Measurements from ENCODE around the gene IKZF2.

The IKZF2 gene

GRCh38 chr2:213156717-213157116, 5.3 kb upstream of the IKZF2 start:
- H3K4me3 ChIP-seq (ENCODE audit: low read depth, low read length): no peak overlapping the region

GRCh38 chr2:213152888-213153287, 1.5 kb upstream of the IKZF2 start:
- no peak overlapping the region for H3K4me3 ChIP-seq (ENCODE audit: low read depth, low read length)

DNA sequence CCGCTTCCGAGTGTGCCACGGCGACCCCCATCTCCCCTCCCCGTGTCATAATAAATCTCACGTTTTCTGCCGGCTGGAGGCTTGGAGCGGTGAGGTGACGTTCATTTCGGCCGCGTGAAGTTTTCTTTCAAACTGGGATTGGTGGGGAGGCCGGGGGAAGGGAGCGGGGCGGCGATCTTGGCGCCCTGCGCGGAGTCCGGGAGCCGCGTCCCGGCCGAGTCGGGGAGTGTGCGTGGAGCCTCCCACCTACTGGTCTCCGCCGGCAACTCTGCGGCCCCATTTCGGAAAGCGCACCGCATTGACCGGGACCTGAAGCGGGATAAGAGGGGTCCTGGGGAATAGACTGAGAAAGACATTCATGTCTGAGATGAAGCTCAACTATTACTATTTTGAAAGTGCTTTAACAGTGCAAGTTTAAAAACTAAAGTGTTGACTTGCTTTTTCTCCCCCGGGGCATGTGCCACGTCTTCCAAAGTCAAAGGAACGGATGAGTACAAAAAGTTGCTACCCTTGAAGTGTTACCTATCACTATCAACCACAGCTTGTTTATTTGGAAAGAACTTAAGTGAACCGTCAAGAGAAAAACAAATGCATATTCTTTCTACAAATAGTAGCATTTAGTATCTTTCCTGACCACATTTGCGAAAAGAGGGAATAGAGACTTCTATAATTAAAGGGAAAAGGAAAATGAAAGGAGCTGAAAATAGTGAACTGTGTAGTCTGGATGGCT, 818 bp upstream of the IKZF2 start:
- H3K4me3 ChIP-seq (ENCODE audit: low read depth, low read length): peak overlapping the region; percentile 70

- H3K4me3 ChIP-seq (ENCODE audit: low read depth, low read length): peak overlapping the region; percentile 85
These were observed 906 bp downstream of the IKZF2 start for GRCh38 chr2:213150315-213151097.

- H3K4me3 ChIP-seq (ENCODE audit: low read depth, low read length): peak overlapping the region; percentile 85
These were observed 1.5 kb downstream of the IKZF2 start for GRCh38 chr2:213149949-213150314.

GRCh38 chr2:213149294-213149875, 2.0 kb downstream of the IKZF2 start:
- H3K4me3 ChIP-seq (ENCODE audit: low read depth, low read length): peak overlapping the region; percentile 85

- no peak overlapping the region for H3K4me3 ChIP-seq (ENCODE audit: low read depth, low read length)
These were observed 2.7 kb downstream of the IKZF2 start for GRCh38 chr2:213148572-213149261.

GRCh38 chr2:213147538-213147937, 3.9 kb downstream of the IKZF2 start:
- H3K4me3 ChIP-seq (ENCODE audit: low read depth, low read length): no peak overlapping the region

- no peak overlapping the region for H3K4me3 ChIP-seq (ENCODE audit: low read depth, low read length)
These were observed 5.6 kb downstream of the IKZF2 start for GRCh38 chr2:213145715-213146242.

GRCh38 chr2:213137064-213137463, 14.3 kb downstream of the IKZF2 start:
- no peak overlapping the region for H3K4me3 ChIP-seq (ENCODE audit: low read depth, low read length)

DNA sequence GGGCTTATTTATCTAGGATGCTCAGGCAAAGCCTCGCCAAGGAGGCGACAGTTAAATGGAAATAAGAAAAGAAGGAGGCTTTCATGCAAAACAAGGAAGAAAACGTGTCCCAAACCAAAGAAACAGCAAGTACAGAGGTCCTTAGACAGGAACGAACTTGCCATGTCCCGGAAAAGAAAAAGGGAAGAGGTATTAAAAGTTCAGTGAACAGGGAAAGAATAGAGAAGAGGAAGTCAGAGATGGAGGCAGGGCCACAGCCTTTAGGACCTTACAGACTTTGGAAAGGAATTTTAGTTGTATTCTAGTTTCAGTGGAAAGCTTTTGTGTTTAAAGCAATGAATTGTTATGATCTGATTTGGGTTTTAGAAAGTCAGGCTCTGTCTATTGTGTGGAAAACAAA, 22.1 kb downstream of the IKZF2 start:
- H3K4me3 ChIP-seq (ENCODE audit: low read depth, low read length): no peak overlapping the region

- H3K4me3 ChIP-seq (ENCODE audit: low read depth, low read length): no peak overlapping the region
These were observed 25.6 kb downstream of the IKZF2 start for GRCh38 chr2:213125646-213126347.

GRCh38 chr2:213122725-213123124, 28.7 kb downstream of the IKZF2 start:
- H3K4me3 ChIP-seq (ENCODE audit: low read depth, low read length): no peak overlapping the region

- no peak overlapping the region for H3K4me3 ChIP-seq (ENCODE audit: low read depth, low read length)
These were observed 29.7 kb downstream of the IKZF2 start for GRCh38 chr2:213121690-213122089.

DNA sequence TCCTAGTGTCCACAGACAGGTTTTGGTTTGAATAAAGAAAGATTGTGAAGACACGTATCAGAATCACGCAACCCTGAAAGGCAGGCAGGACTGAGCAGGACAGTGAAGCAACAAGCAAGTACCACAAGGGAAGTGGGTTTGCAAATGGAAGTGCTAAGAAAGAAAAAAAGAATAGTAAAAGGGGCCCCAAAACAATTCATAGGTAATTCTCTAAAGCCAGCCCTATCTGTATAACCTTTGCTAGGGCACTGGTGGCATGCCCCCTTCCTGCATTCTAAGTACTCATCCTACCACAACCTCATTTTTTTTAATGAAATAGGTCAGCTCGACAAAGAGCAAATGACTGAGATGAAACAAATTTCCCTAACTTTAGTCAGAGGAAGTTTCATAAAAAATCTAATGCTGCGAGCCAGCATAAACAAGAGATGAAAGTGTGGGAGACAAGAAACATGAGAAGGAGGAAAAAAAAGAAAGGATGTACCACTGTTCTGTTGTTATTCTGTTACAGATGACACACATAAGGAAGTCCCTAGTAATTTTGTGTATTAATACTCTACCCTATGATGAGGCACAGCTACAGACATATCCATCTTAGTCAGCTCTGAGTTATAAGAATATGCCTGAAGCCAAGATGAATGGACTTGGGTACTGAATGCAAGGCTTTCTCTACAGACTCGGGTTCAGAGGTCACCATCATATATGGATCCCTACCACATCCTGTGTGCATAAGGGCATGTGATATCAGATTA, 32.2 kb downstream of the IKZF2 start:
- H3K4me3 ChIP-seq (ENCODE audit: low read depth, low read length): no peak overlapping the region

GRCh38 chr2:213108308-213108707, 43.1 kb downstream of the IKZF2 start:
- no peak overlapping the region for H3K4me3 ChIP-seq (ENCODE audit: low read depth, low read length)

DNA sequence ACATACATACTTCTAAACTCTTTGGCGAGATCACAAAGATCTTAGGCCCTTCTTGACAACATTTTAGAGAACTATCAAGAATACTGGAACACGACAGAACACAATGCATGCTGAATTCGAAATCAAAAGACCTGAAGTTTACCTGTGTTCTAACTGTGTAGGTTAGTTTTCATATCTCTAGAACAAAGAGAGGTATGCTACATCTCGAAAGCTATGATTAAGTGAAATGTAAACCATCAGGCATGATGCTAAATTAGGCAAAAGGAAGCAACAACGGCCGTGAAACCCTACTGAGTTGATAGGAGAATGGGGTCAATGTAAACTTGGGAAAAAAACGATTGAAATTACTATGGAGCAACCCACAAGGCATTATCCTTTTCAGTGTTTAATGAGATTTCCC, 43.7 kb downstream of the IKZF2 start:
- no peak overlapping the region for H3K4me3 ChIP-seq (ENCODE audit: low read depth, low read length)

GRCh38 chr2:213105212-213105611, 46.2 kb downstream of the IKZF2 start:
- H3K4me3 ChIP-seq (ENCODE audit: low read depth, low read length): no peak overlapping the region

GRCh38 chr2:213104903-213105202, 46.6 kb downstream of the IKZF2 start:
- no peak overlapping the region for H3K4me3 ChIP-seq (ENCODE audit: low read depth, low read length)
